GM23338 (cell line): ENCODE measurements around the gene NARS2.

Source experiments
- CREB1 ChIP-seq: fragments of 250-450 bp; sonication (Bioruptor Pico); IDR thresholded peaks from 2 replicates; pipeline ENCODE4 v1.5.0; 2020; ENCODE audit warnings: low read depth, mild to moderate bottlenecking, moderate library complexity
- CTCF ChIP-seq, 2 experiments: fragments of 200-600 bp in 1 of 2; sonication (generic) in 1 of 2; conservative IDR thresholded peaks; 2 replicates each; pipeline versions ENCODE4 v1.5.1 to v1.6.1; 2016 to 2017; ENCODE audit warnings: antibody characterized with exemption in 2 of 2, low read depth in 2 of 2, mild to moderate bottlenecking in 2 of 2, moderate library complexity in 1 of 2
- EZH2 ChIP-seq: fragments of 200-600 bp; sonication (generic); IDR thresholded peaks from one replicate; pipeline ENCODE4 v1.8.0; 2017; ENCODE audit warnings: antibody characterized with exemption, mild to moderate bottlenecking, low read depth; ENCODE audit not compliant: unreplicated experiment
- EZH2phosphoT487 ChIP-seq: fragments of 200-600 bp; sonication (generic); IDR thresholded peaks from one replicate; pipeline ENCODE4 v1.8.1; 2018; ENCODE audit warnings: antibody characterized with exemption; ENCODE audit not compliant: unreplicated experiment
- POLR2AphosphoS5 ChIP-seq: IDR thresholded peaks from 2 replicates; pipeline ENCODE4 v1.6.1; 2016; ENCODE audit warnings: antibody characterized with exemption, low read depth
- REST ChIP-seq: IDR thresholded peaks from one replicate; pipeline ENCODE4 v1.6.1; 2018; ENCODE audit warnings: antibody characterized with exemption; ENCODE audit not compliant: unreplicated experiment

GRCh38 chr11:78549624-78550409 is 24.8 kb downstream of the NARS2 start:
- TF ChIP-seq CTCF (conservative IDR thresholded peaks at IDR 0.05; ENCODE audit: low read depth in 2 of 2) (no peak), EZH2phosphoT487 (no peak), CREB1 (CRISPR knock-in tag) (no peak), EZH2 (no peak), REST (no peak), POLR2AphosphoS5 (no peak)
